Measurements from ENCODE around the gene CBX8.

CBX8 gene

GRCh38 chr17:79785017-79785899 lies 11.6 kb downstream of the CBX8 start:
- Histone ChIP-seq H3K9ac (no peak overlapping the region), H3K4me2 (ENCODE audit: low read length) (no peak overlapping the region), H3K4me3 (ENCODE audit: low read depth, low read length) (no peak overlapping the region), H3K27ac (no peak overlapping the region), H3K9me3 (ENCODE audit: control insufficient read depth, low read length) (no peaks in the 10 kb centered on the region), H3K79me2 (no peaks in the 10 kb centered on the region), H3K4me1 (no peaks in the 10 kb centered on the region), H3K27me3 (ENCODE audit: control insufficient read depth, insufficient read depth, low read length) (no peaks in the 10 kb centered on the region), H2AFZ (no peak overlapping the region), H3K36me3 (ENCODE audit: control insufficient read depth, insufficient read depth, low read length) (no peaks in the 10 kb centered on the region)
- TF ChIP-seq CTCF (IDR thresholded peaks at IDR 0.05), result no peak

GRCh38 chr17:79784353-79785016 lies 12.4 kb downstream of the CBX8 start:
- no peak overlapping the region for H3K27ac ChIP-seq
- H3K4me3 ChIP-seq (ENCODE audit: low read depth, low read length), result no peak overlapping the region
- H3K27me3 ChIP-seq (ENCODE audit: control insufficient read depth, insufficient read depth, low read length), result no peaks in the 10 kb centered on the region
- H3K4me2 ChIP-seq (ENCODE audit: low read length), result no peak overlapping the region
- no peak overlapping the region for H3K9ac ChIP-seq
- no peak for TF ChIP-seq CTCF (IDR thresholded peaks at IDR 0.05)
- no peaks in the 10 kb centered on the region for H3K4me1 ChIP-seq
- H3K36me3 ChIP-seq (ENCODE audit: control insufficient read depth, insufficient read depth, low read length), result no peaks in the 10 kb centered on the region
- no peak overlapping the region for H2AFZ ChIP-seq
- H3K79me2 ChIP-seq, result no peaks in the 10 kb centered on the region
- H3K9me3 ChIP-seq (ENCODE audit: control insufficient read depth, low read length), result no peaks in the 10 kb centered on the region

GRCh38 chr17:79783891-79784290 lies 13.0 kb downstream of the CBX8 start:
- no peaks in the 10 kb centered on the region for H3K9me3 ChIP-seq (ENCODE audit: control insufficient read depth, low read length)
- H3K79me2 ChIP-seq, result no peaks in the 10 kb centered on the region
- no peak overlapping the region for H3K4me3 ChIP-seq (ENCODE audit: low read depth, low read length)
- no peak overlapping the region for H2AFZ ChIP-seq
- no peaks in the 10 kb centered on the region for H3K36me3 ChIP-seq (ENCODE audit: control insufficient read depth, insufficient read depth, low read length)
- H3K27me3 ChIP-seq (ENCODE audit: control insufficient read depth, insufficient read depth, low read length), result no peaks in the 10 kb centered on the region
- no peak overlapping the region for H3K27ac ChIP-seq
- TF ChIP-seq CTCF (IDR thresholded peaks at IDR 0.05), result no peak
- H3K4me2 ChIP-seq (ENCODE audit: low read length), result no peak overlapping the region
- no peaks in the 10 kb centered on the region for H3K4me1 ChIP-seq
- H3K9ac ChIP-seq, result no peak overlapping the region

- H3K27me3 ChIP-seq (ENCODE audit: control insufficient read depth, insufficient read depth, low read length), result no peaks in the 10 kb centered on the region
- H2AFZ ChIP-seq, result no peak overlapping the region
- no peaks in the 10 kb centered on the region for H3K79me2 ChIP-seq
- H3K4me2 ChIP-seq (ENCODE audit: low read length), result no peak overlapping the region
- TF ChIP-seq CTCF (IDR thresholded peaks at IDR 0.05), result no peak
- no peaks in the 10 kb centered on the region for H3K4me1 ChIP-seq
- H3K4me3 ChIP-seq (ENCODE audit: low read depth, low read length), result no peak overlapping the region
- H3K36me3 ChIP-seq (ENCODE audit: control insufficient read depth, insufficient read depth, low read length), result no peaks in the 10 kb centered on the region
- no peak overlapping the region for H3K9ac ChIP-seq
- no peaks in the 10 kb centered on the region for H3K9me3 ChIP-seq (ENCODE audit: control insufficient read depth, low read length)
- no peak overlapping the region for H3K27ac ChIP-seq
These were observed 14.9 kb downstream of the CBX8 start for GRCh38 chr17:79781736-79782575.
